ENCODE measurements around the gene CDC25B.

CDC25B gene

DNA sequence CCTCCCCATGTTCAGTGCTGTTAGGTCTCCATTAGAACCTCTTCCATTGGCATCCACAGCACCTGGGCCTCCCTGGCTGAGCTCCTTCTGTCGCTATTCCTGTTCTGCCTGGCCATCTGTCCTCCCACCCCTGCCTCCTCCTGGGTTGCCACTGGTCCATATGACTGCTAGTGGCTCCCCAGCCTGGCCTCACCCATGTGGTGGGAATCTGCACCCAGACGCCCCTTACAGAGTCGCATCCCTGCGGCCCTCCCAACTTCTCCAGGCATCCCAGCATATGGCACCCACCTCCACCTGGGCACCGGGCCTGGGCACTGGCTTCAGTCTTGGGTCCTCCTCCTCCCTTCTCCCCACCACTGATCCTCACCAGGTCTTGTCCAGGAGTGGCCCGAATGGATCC, 7.7 kb downstream of the CDC25B start:
- TF ChIP-seq, protein P1, sequence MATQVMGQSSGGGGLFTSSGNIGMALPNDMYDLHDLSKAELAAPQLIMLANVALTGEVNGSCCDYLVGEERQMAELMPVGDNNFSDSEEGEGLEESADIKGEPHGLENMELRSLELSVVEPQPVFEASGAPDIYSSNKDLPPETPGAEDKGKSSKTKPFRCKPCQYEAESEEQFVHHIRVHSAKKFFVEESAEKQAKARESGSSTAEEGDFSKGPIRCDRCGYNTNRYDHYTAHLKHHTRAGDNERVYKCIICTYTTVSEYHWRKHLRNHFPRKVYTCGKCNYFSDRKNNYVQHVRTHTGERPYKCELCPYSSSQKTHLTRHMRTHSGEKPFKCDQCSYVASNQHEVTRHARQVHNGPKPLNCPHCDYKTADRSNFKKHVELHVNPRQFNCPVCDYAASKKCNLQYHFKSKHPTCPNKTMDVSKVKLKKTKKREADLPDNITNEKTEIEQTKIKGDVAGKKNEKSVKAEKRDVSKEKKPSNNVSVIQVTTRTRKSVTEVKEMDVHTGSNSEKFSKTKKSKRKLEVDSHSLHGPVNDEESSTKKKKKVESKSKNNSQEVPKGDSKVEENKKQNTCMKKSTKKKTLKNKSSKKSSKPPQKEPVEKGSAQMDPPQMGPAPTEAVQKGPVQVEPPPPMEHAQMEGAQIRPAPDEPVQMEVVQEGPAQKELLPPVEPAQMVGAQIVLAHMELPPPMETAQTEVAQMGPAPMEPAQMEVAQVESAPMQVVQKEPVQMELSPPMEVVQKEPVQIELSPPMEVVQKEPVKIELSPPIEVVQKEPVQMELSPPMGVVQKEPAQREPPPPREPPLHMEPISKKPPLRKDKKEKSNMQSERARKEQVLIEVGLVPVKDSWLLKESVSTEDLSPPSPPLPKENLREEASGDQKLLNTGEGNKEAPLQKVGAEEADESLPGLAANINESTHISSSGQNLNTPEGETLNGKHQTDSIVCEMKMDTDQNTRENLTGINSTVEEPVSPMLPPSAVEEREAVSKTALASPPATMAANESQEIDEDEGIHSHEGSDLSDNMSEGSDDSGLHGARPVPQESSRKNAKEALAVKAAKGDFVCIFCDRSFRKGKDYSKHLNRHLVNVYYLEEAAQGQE (IDR thresholded peaks at IDR 0.05; ENCODE audit: insufficient read depth in 1 of 2, low read depth in 2 of 2, low read length in 2 of 2): no peak
- TF ChIP-seq POLR2AphosphoS5 (IDR thresholded peaks at IDR 0.05; ENCODE audit: low read depth, low read length) (no peak), FOXP2 (optimal IDR thresholded peaks at IDR 0.05; ENCODE audit: borderline replicate concordance, extremely low read depth, extremely low read length, insufficient read depth) (no peak), TAF1 (IDR thresholded peaks at IDR 0.05; ENCODE audit: borderline replicate concordance, insufficient read depth, low read length) (no peak), SIN3A (IDR thresholded peaks at IDR 0.05; ENCODE audit: borderline replicate concordance, insufficient read depth, low read length) (no peak)

DNA sequence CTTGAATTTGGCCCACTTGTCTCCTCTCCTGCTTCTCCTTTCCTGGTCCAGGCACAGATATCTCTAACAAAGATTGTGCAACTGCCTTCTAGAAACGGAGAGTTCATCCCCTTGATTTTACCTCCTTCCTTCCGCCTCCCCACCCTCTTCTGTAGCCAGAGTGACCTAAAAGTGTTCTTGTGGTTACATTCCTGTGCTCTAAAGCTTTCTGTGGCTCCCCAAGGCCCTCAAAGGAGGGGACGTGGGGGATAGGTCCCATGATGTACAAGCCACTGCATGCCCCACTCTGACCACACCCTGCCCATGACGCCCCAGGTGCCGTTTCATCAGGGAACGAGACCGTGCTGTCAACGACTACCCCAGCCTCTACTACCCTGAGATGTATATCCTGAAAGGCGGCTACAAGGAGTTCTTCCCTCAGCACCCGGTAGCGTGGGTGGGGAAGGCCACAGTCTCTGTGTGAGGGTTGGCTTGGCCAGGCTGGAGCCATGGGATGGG, 8.2 kb downstream of the CDC25B start:
- TF ChIP-seq, protein P1 (IDR thresholded peaks at IDR 0.05; ENCODE audit: insufficient read depth in 1 of 2, low read depth in 2 of 2, low read length in 2 of 2): no peak
- no peak for TF ChIP-seq SIN3A (IDR thresholded peaks at IDR 0.05; ENCODE audit: borderline replicate concordance, insufficient read depth, low read length)
- no peak for TF ChIP-seq POLR2AphosphoS5 (IDR thresholded peaks at IDR 0.05; ENCODE audit: low read depth, low read length)
- no peak for TF ChIP-seq FOXP2 (optimal IDR thresholded peaks at IDR 0.05; ENCODE audit: borderline replicate concordance, extremely low read depth, extremely low read length, insufficient read depth)
- TF ChIP-seq TAF1 (IDR thresholded peaks at IDR 0.05; ENCODE audit: borderline replicate concordance, insufficient read depth, low read length): no peak

DNA sequence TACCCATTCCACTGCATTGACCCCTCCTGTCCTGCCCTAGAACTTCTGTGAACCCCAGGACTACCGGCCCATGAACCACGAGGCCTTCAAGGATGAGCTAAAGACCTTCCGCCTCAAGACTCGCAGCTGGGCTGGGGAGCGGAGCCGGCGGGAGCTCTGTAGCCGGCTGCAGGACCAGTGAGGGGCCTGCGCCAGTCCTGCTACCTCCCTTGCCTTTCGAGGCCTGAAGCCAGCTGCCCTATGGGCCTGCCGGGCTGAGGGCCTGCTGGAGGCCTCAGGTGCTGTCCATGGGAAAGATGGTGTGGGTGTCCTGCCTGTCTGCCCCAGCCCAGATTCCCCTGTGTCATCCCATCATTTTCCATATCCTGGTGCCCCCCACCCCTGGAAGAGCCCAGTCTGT, 8.7 kb downstream of the CDC25B start:
- TF ChIP-seq FOXP2 (optimal IDR thresholded peaks at IDR 0.05; ENCODE audit: borderline replicate concordance, extremely low read depth, extremely low read length, insufficient read depth) (no peak), POLR2AphosphoS5 (IDR thresholded peaks at IDR 0.05; ENCODE audit: low read depth, low read length) (no peak), TAF1 (IDR thresholded peaks at IDR 0.05; ENCODE audit: borderline replicate concordance, insufficient read depth, low read length) (no peak), SIN3A (IDR thresholded peaks at IDR 0.05; ENCODE audit: borderline replicate concordance, insufficient read depth, low read length) (no peak)
- TF ChIP-seq, protein P1 (IDR thresholded peaks at IDR 0.05; ENCODE audit: insufficient read depth in 1 of 2, low read depth in 2 of 2, low read length in 2 of 2): no peak

DNA sequence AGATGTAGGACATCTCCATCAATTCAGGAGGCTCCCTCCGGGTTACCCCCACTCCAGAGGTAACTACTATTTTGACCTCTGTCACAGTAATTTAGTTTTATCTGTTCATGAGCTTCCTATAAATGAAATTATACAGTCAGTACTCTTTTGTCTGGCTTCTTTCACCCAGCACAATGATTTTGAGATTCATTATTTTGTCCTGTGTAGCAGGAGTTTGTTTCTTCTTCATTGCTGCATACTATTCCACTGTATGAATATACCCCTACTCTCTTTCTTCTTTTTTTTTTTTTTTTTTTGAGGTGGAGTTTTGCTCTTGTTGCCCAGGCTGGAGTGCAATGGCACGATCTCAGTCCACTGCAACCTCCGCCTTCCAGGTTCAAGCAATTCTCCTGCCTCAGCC, 12.4 kb downstream of the CDC25B start:
- TF ChIP-seq POLR2AphosphoS5 (IDR thresholded peaks at IDR 0.05; ENCODE audit: low read depth, low read length): no peak
- TF ChIP-seq, protein P1 (IDR thresholded peaks at IDR 0.05; ENCODE audit: insufficient read depth in 1 of 2, low read depth in 2 of 2, low read length in 2 of 2): no peak
